HG02678 (cell line): Measurements from ENCODE around the gene PDE7B.
"Not testable (repeated sequence)": the region's sequence is repeated elsewhere in the genome, so short reads cannot be mapped to it uniquely, and the experiment has no call there.

ENCODE experiments used
- ATAC-seq: cut with Tn5 transposase; IDR thresholded peaks from one replicate; pipeline ENCODE4 v1.9.1; 2021; ENCODE audit warnings: mild to moderate bottlenecking, moderate library complexity; ENCODE audit not compliant: unreplicated experiment

PDE7B gene

GRCh38 chr6:135842618-135843392 is 8.7 kb upstream of the PDE7B start:
- no peak for ATAC-seq

- ATAC-seq: no peak
Observed at GRCh38 chr6:135850882-135851281, 619 bp upstream of the PDE7B start.

DNA sequence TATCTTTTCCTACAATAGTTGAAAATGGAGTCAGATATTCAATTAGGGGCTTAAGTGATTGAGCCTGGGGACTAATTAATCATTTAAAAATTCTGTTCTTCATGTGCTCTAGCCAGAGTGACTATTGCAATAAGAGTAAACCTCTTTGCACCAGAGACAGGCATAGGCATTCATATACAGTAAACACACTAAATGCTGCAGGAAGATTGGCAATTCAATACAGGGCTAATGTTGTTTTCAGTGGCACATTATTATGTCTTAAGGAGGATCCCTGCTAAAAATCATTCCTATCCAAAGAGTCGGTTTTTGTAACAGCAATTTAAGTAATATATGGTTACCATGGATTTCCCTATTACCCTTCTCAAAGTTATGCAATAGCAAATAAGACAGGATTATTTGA is 1.2 kb downstream of the PDE7B start:
- ATAC-seq: no peak

DNA sequence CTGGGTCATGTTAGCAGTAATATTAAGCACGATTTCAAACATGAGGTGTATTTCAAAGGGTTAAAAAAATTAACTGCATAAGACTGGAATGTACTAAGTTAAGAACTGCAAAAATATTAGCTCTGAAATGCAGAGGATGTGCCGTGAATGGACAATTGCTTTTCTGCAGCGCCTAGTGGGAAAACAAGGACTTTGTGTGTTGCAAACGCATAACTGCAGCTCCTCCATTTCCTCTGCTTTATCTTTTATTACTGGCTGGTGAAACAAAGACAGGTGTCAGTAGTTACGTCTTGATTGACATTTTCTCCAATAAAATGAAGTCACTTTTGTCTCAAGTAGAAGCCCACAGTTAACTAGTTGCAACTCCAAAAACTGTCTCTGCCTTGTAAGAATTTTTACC is 1.7 kb downstream of the PDE7B start:
- ATAC-seq: no peak

DNA sequence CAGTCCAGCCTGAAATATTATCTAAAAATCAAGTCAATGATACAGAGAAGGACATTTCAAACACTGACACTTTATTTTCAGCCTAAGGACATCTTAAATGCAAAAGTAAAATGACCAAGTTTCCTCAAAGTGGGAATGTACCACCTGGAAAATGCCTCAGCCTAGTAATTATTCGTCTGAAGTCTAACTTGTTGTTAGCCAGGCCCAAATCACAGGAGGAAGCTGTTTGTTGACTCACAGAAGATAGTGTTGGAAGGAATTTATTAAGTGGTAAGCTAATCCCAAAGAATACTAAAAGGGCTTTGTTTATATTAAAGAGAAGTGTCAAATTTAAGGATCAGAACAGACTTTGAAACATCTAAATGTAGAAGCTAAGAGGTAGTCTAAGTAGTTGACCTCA is 2.5 kb downstream of the PDE7B start:
- no peak for ATAC-seq

DNA sequence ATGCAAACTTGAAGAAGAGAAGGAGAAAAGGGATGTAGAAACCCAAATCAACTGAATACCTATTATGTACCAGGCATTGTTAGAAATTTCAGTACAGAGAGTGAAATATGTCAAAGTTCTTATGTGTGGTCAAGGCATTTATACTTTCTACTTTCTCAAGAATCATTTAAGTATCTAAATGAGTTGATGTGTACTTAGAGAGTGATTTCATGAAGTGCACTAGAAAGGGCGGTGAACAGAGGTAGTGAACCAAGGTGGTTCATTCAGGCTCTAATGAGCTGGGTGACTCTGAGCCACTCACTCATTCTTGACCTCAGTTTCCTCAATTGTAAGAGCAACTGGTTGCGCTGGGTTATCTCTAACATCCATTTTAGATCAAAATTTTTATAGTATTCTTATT is 3.3 kb downstream of the PDE7B start:
- ATAC-seq: no peak

GRCh38 chr6:135858931-135859330 is 7.4 kb downstream of the PDE7B start:
- ATAC-seq: no peak

DNA sequence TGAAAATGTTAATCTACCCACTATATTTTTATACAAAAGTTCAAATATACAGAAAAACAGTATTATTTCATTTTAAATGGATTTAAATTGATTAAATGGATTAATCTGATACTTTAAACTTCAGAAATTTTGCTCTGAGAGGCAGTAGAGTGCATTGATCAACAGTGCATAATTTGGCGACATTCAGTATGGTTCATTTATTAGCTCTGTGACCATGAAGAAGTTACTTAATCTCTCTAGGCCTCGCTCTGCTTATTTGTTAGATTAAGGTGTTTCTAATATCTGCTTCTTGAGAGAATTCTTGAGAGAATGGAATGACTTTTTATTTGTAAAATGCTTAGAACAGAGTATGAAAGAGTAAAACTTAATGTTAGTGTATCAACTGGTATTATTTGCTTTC is 8.9 kb downstream of the PDE7B start:
- no peak for ATAC-seq

DNA sequence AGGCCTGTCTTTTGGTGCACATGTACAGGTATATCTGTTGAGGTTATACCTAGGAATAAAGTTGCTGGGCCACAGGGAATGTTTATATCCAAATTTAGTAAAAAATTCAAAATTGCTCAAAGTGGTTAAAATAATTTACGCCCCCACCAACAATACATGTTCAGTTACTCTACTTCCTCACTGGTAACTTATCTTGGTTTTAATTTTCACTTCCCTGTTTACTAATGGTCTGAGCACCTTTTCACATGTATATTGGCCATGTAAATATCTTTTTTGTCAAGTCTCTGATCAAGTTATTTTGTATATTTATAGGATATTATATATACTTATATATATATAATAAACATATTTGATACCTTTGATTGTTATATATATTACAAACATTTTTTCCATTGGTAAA is 9.7 kb downstream of the PDE7B start:
- peak; percentile 75 for ATAC-seq

DNA sequence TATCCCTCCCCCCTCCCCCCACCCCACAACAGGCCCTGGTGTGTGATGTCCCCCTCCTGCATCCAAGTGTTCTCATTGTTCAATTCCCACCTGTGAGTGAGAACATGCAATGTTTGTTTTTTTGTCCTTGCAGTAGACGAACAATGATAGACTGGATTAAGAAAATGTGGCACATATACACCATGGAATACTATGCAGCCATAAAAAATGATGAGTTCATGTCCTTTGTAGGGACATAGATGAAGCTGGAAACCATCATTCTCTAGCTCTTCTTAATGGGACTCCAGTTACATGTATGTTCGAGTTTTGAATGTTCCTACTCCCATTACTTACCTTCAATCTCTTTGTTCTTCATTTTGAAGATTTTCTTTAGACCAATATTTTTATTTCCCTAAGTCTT is 13.4 kb downstream of the PDE7B start:
- ATAC-seq: not testable (repeated sequence)

DNA sequence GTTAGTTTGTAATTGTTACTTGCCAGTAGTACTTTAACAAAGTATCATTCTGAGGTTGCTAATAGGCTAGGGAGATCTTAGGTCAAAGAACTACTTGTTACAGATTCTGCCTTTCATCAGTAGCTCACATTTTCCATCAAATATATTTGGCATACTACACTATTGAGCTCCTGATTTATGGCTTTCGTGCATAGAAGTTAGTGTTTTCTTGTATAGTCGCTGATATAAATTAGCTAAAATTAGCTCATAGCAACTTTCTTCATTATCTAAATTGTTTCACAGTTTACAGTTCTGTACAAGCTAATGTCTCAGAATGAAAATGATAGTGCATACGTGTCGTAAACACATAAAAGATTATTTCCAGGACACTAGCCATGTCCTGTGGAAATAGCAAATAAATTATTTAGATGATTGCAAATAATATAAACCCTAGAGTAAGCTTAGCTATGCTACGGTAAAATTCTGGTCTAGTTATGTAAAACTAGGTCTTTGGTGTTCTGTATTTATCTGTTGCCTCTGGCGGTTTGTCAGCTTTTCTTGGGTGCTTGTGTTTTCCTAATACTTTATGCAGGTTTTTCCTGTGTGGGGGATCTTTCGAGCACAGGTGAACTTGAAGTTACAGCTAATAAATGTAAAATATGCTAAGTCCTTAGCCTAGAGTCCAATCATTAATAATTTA is 15.1 kb downstream of the PDE7B start:
- ATAC-seq: no peak

GRCh38 chr6:135867332-135867731 is 15.8 kb downstream of the PDE7B start:
- ATAC-seq: no peak

DNA sequence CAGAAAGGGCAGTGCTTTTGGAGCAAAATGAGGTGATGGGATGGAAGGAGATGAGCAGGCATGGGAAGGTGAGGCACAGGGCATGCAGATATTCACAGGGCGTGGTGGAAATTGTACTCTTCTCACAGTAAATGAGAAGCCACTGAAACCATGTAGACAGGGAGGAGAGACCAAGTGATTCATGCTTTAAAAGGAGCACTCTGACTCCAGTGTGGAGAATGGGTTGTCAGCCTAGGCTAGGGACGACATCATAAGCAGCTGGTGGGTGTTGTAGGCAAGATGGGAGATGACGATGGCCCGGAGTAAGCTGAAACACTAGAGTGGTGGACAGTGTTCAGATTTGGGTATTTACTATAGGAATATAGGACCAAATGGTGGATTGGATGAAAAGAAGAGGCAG is 18.4 kb downstream of the PDE7B start:
- ATAC-seq: no peak

DNA sequence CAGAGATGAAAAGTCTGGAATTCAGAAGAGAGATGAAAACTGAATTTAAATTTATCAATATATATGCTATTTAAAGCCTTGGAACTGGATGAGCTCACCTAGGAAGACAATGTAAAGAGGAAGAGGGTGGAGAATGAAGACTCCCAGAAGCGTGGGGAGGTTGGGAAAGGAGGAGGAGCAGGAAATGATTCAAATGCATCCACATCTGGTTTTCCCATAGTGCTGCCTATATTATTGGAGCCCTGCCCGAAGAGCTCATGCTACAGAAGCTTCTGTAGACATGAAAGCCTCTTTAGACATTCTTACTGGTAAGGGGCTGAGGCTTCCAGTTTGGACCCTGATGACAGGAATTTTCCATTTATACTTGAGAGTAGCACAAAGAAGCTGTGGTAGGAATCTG is 19.2 kb downstream of the PDE7B start:
- no peak for ATAC-seq

GRCh38 chr6:135871296-135871695 is 19.8 kb downstream of the PDE7B start:
- no peak for ATAC-seq

GRCh38 chr6:135871878-135872277 is 20.4 kb downstream of the PDE7B start:
- no peak for ATAC-seq

GRCh38 chr6:135875446-135875845 is 23.9 kb downstream of the PDE7B start:
- no peak for ATAC-seq

DNA sequence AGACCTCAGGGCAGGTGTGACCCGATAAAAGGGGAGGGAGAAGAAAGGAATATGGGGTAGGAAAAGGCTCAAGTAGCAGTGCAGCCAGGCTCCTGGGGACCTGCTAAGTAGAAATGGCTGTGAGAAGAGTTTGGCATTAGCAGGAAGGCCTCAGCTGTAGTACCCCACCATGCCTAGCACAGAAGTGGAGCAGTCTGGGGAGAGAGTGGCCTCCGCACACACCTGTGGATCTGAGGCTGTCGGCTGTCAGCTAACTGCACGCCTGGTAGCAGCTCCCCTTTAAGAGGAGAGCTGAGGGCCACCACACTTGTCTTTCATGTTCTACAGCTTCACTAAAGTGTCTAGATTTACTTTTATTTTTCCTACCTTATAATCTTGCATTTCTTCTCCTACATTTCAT is 24.6 kb downstream of the PDE7B start:
- no peak for ATAC-seq

DNA sequence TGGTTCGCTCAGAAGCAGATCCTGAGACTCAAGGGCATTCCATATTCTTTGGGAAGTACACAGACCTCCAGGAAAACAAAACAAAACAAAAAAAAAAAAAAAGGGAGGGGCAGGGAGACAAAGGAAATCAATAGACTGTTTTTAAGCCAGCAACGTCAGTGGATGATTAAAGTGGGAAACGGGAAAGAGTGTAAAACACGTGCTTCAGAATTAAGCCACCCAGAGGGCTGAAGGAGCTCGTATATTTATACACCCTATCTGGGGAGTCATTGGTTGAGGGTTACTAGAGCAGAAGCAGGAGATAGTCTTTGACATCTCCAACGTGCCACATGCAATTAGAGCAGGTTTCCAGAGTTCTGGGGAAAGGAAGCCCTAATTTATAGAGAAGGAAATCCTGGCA is 26.2 kb downstream of the PDE7B start:
- ATAC-seq: no peak

- ATAC-seq: peak; percentile 96
Observed at GRCh38 chr6:135880066-135880972, 28.8 kb downstream of the PDE7B start.

DNA sequence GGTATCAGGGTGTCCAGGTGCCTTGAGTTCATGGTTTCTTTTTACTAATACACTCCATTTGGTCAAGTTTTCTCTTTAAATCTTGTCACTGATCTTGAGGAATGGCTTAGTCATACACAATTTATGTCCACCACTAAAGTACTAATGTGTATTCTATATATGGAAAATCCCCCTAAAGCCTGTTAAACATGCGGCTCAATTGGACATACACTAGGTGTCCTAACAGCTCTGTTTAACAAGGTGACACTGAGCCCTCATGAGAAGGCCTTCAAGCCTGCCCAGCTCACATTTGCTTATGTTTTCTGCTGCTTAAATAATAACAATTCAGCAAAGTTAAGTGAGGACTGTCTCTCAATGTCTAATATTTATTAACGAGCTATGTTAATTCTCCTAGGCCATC is 31.5 kb downstream of the PDE7B start:
- no peak for ATAC-seq

GRCh38 chr6:135883536-135883935 is 32.0 kb downstream of the PDE7B start:
- no peak for ATAC-seq
